Esophagus mucosa (tissue), 1 donor: Measurements from ENCODE around the gene ZNF592. TPM values are rescaled to one million over a fixed set of nuclear protein-coding genes. Genes with fewer than 3 reads are reported as not detected.

ENCODE experiments used
- total RNA-seq: library from RNA; stranded (reverse); gene quantifications from one replicate; pipeline ENCODE4 v1.2.4, GENCODE V29; 2023
- donor health status: DM: yes; HTN: yes; CAD: no.

The ZNF592 gene
- total RNA-seq, 1 donor from 2014 or later: 12.6 TPM

Other genes starting within 250 kb of the ZNF592 start
- 0.92 TPM for gene ZSCAN2, start 147.6 kb upstream of the ZNF592 start, total RNA-seq
- 23.7 TPM for gene WDR73, start 94.3 kb upstream of the ZNF592 start, total RNA-seq
- gene NMB, start 90.4 kb upstream of the ZNF592 start, total RNA-seq: 12.8 TPM
- 65.4 TPM for gene SEC11A, start 32.5 kb upstream of the ZNF592 start, total RNA-seq
- 5.5 TPM for gene ALPK3, start 68.8 kb downstream of the ZNF592 start, total RNA-seq
- gene SLC28A1, start 136.1 kb downstream of the ZNF592 start, total RNA-seq: not detected
- gene PDE8A, start 233.3 kb downstream of the ZNF592 start, total RNA-seq: 12.4 TPM